ENCODE data around the gene ECEL1.

DNA sequence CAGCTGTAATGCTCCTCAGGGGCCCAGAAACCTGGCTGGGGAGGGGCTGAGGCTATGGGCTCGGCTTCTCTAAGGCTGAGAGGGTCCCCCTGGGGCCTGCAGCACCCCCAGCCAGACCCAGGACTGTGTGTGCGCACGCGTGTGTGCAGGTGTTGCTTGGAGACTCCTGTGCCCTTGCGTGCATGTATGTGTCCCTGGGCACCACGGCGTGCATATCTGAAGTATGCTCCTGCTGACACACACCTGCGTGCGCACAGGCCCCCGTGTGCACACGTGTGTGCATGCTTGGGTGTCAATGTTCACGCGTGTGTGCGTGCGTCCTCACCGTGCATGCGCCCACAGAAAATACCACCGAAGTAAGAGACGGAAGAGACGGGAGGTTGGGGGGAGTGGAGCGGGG is 14.9 kb upstream of the ECEL1 start:
- TF ChIP-seq TARDBP (IDR thresholded peaks at IDR 0.05) (no peak), ZNF384 (IDR thresholded peaks at IDR 0.05) (no peak), SP1 (IDR thresholded peaks at IDR 0.05) (no peak), LEF1 (IDR thresholded peaks at IDR 0.05; ENCODE audit: borderline replicate concordance) (no peak), BHLHE40 (IDR thresholded peaks at IDR 0.05; ENCODE audit: borderline replicate concordance) (no peak)
